Caco-2 (cell line): ENCODE data around the gene ADORA1. TPM values are rescaled to one million over a fixed set of nuclear protein-coding genes. Genes with fewer than 3 reads are reported as not detected.

Source experiments
- Bru-seq: library from RNA; stranded (reverse); fragments of 400-500 nt; gene quantifications from one replicate; lab custom pipeline; 2021; lab: Mats Ljungman, UMichigan
- BruChase-seq, 2 experiments: library from RNA; stranded (reverse); fragments of 400-500 nt; gene quantifications; one replicate each; lab custom pipeline; 2021; lab: Mats Ljungman, UMichigan
- BruUV-seq: library from RNA; stranded (reverse); fragments of 400-500 nt; replicated peaks from 2 replicates; lab custom pipeline; 2021; lab: Mats Ljungman, UMichigan
- CTCF ChIA-PET: fragments of 300-600 bp; sonication (Branson Sonifier 250); formaldehyde crosslinking; loops from one replicate; lab custom pipeline; 2022; ENCODE audit warnings: antibody characterized with exemption; lab: Charles Lee
- POLR2A ChIA-PET: fragments of 300-600 bp; sonication (Branson Sonifier 250); formaldehyde crosslinking; loops from one replicate; lab custom pipeline; 2022; ENCODE audit warnings: antibody characterized with exemption; lab: Charles Lee
- DNase-seq, 2 experiments: peaks; one replicate each; pipeline versions ENCODE4 v3.0.0 to v3.0.0-alpha.2; 2020 to 2022
- H3K27me3 ChIP-seq: replicated peaks from 2 replicates; pipeline ENCODE4 v1.6.0; 2011; ENCODE audit warnings: low read length; ENCODE audit not compliant: control insufficient read depth, insufficient read depth
- H3K36me3 ChIP-seq: 2 replicates; pipeline ENCODE4 v1.5.1; 2011; ENCODE audit warnings: low read length; ENCODE audit not compliant: control insufficient read depth, insufficient read depth
- H3K4me1 ChIP-seq: fragments of 250-450 bp; sonication (Bioruptor Pico); 2 replicates; pipeline ENCODE4 v1.5.1; 2020; ENCODE audit warnings: mild to moderate bottlenecking
- H3K4me3 ChIP-seq: 2 replicates; pipeline ENCODE4 v1.5.1; 2011; ENCODE audit warnings: low read depth, mild to moderate bottlenecking, control low read depth, low read length
- H3K9me3 ChIP-seq: fragments of 250-450 bp; sonication (Bioruptor Pico); 2 replicates; pipeline ENCODE4 v1.5.1; 2020; ENCODE audit warnings: mild to moderate bottlenecking, moderate library complexity
- H3K27ac Mint-ChIP-seq: one replicate; pipeline ENCODE4 v1.8.0; 2022; ENCODE audit warnings: mixed read lengths; ENCODE audit not compliant: unreplicated experiment
- H3K27me3 Mint-ChIP-seq: one replicate; pipeline ENCODE4 v1.8.0; 2022; ENCODE audit warnings: mixed read lengths; ENCODE audit not compliant: insufficient read depth, unreplicated experiment
- H3K36me3 Mint-ChIP-seq: one replicate; pipeline ENCODE4 v1.8.0; 2022; ENCODE audit warnings: mild to moderate bottlenecking, mixed read lengths; ENCODE audit not compliant: insufficient read depth, unreplicated experiment
- H3K4me1 Mint-ChIP-seq: one replicate; pipeline ENCODE4 v1.8.0; 2022; ENCODE audit warnings: low read depth, mixed read lengths; ENCODE audit not compliant: unreplicated experiment
- H3K4me3 Mint-ChIP-seq: one replicate; pipeline ENCODE4 v1.8.0; 2022; ENCODE audit warnings: mild to moderate bottlenecking, moderate library complexity, mixed read lengths; ENCODE audit not compliant: unreplicated experiment
- H3K9me3 Mint-ChIP-seq: one replicate; pipeline ENCODE4 v1.8.0; 2022; ENCODE audit warnings: mixed read lengths; ENCODE audit not compliant: unreplicated experiment
- CTCF ChIP-seq, 2 experiments: fragments of 200-600 bp in 1 of 2; IDR thresholded peaks; 1 replicate in 1 of 2; 2 replicates in 1 of 2; pipeline versions ENCODE4 v1.5.1 to v1.8.0; 2011 to 2022; ENCODE audit warnings: antibody characterized with exemption in 1 of 2, control low read depth in 1 of 2, inconsistent platforms in 1 of 2, low read depth in 1 of 2, low read length in 1 of 2, mild to moderate bottlenecking in 1 of 2, moderate library complexity in 1 of 2; ENCODE audit not compliant: insufficient read depth in 1 of 2, severe bottlenecking in 1 of 2, unreplicated experiment in 1 of 2
- intact Hi-C: fragments of 100-400 bp; cut with micrococcal nuclease; formaldehyde crosslinking; loops from one replicate; pipeline ENCODE4 v1.10.0; 2022; ENCODE audit not compliant: unreplicated experiment
- long read RNA-seq: library from polyadenylated mRNA; stranded (forward); transcript quantifications from one replicate; pipeline ENCODE4 v2.0.0, GENCODE V29; 2022
- total RNA-seq: library from RNA; stranded (reverse); gene quantifications from 2 replicates; pipeline ENCODE4 v1.2.3, GENCODE V29; 2022

The ADORA1 gene
- total RNA-seq (46.0 and 50.4 TPM in 2 replicates), Bru-seq, nascent RNA (percentile 58 among the genes with signal in this experiment), BruChase-seq, experiment 1, labeled RNA remaining after a 2-hour chase (percentile 56 among the genes with signal in this experiment), BruChase-seq, experiment 2, labeled RNA remaining after a 6-hour chase (percentile 51 among the genes with signal in this experiment)
- long read RNA-seq, partial matches to known transcripts = 8 of 13 reads
- long read RNA-seq, other reads (novel, unspliced or antisense) = 1 of 13 reads

DNA sequence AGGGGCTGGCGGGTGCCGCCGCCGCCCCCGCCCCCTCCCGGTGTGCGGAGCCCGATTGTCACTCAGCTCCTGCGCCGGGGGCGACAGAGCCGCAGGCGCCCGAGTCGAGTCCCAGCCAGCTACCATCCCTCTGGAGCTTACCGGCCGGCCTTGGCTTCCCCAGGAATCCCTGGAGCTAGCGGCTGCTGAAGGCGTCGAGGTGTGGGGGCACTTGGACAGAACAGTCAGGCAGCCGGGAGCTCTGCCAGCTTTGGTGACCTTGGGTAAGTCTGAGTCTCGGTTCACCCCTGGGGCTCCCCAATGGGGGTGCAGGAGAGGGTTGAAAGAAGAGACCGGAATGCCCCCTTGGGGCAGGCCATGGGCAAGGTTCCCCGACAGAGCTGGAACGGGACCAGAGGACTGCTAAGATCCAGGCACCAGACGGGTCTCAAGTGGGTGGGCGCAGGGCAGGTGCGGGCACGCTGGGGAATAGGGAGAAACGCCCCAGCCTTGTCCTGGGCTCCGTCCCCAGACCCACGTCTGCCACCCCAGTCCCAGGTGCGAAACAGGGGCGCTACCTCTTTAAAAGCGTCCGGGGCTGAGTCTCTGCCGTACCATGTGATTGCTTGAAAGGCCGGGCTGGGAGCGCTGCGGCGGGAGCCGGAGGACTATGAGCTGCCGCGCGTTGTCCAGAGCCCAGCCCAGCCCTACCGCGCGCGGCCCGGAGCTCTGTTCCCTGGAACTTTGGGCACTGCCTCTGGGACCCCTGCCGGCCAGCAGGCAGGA is at the start of gene ADORA1:
ADORA1 (plus strand) TSS at position 61 of the 765 bp plus-strand sequence. CDS start 1,116 bp downstream, outside the sequence.
- Histone ChIP-seq H3K9me3 (no peaks in the 10 kb centered on the region), H3K36me3 (no peaks in the 10 kb centered on the region), H3K4me1 (peaks cover 16% of the 10 kb centered on the region), H3K4me3 (peak within 1 kb of the TSS; percentile 50), H3K27me3 (no peaks in the 10 kb centered on the region)
- no TSS peak for BruUV-seq
- ChIA-PET POLR2A (interaction anchor here (0.6 to 0.9 kb wide), 5 partner anchors 10 to 163 kb away, joined by 3 to 4 read pairs (median 4); no protein-coding TSS in a partner anchor), CTCF (interaction anchor here (0.5 to 3.3 kb wide), 29 partner anchors 9 to 141 kb away, joined by 3 to 56 read pairs (median 4); partner anchors contain the start of gene TMEM183A)
- peak within 1 kb of the TSS; percentile 84 for H3K4me3 Mint-ChIP-seq
- peaks cover 26% of the 10 kb centered on the region for H3K4me1 Mint-ChIP-seq
- H3K36me3 Mint-ChIP-seq = peaks cover 12% of the 10 kb centered on the region
- no peaks in the 10 kb centered on the region for H3K9me3 Mint-ChIP-seq
- H3K27me3 Mint-ChIP-seq = no peaks in the 10 kb centered on the region
- DNase-seq = peak; percentile 66 to 78
- peak within 1 kb of the TSS; percentile 65 for H3K27ac Mint-ChIP-seq
- peak; percentile 11 to 46 for TF ChIP-seq CTCF (IDR thresholded peaks at IDR 0.05; ENCODE audit: insufficient read depth in 1 of 2, low read depth in 1 of 2, low read length in 1 of 2, severe bottlenecking in 1 of 2, unreplicated experiment in 1 of 2)
- intact Hi-C loops = loop anchor here (1.0 to 5.0 kb wide), 2 partner anchors 10 to 44 kb away; no protein-coding TSS in a partner anchor

- no peaks in the 10 kb centered on the region for H3K4me1 Mint-ChIP-seq
- no peak for DNase-seq
- H3K9me3 Mint-ChIP-seq = no peaks in the 10 kb centered on the region
- H3K36me3 Mint-ChIP-seq = no peaks in the 10 kb centered on the region
- BruUV-seq = no TSS peak
- no peak for TF ChIP-seq CTCF (IDR thresholded peaks at IDR 0.05; ENCODE audit: insufficient read depth in 1 of 2, low read depth in 1 of 2, low read length in 1 of 2, severe bottlenecking in 1 of 2, unreplicated experiment in 1 of 2)
- Histone ChIP-seq H3K27me3 (no peaks in the 10 kb centered on the region), H3K4me1 (no peaks in the 10 kb centered on the region), H3K9me3 (no peaks in the 10 kb centered on the region), H3K4me3 (no peak overlapping the region), H3K36me3 (peaks cover 1% of the 10 kb centered on the region; the same call in 1 of the 2 replicates)
- H3K4me3 Mint-ChIP-seq = no peak overlapping the region
- H3K27ac Mint-ChIP-seq = no peak overlapping the region
- no peaks in the 10 kb centered on the region for H3K27me3 Mint-ChIP-seq
- intact Hi-C loops = no loop called here
- CTCF ChIA-PET = no interaction called here
- POLR2A ChIA-PET = no interaction called here
These were observed 49.6 kb upstream of the ADORA1 start for GRCh38 chr1:203077956-203078355.

GRCh38 chr1:203078478-203078877 is 49.0 kb upstream of the ADORA1 start:
- BruUV-seq = no TSS peak
- H3K9me3 ChIP-seq = no peaks in the 10 kb centered on the region
- H3K4me3 ChIP-seq = no peak overlapping the region
- Mint-ChIP-seq H3K4me1 (no peaks in the 10 kb centered on the region), H3K27me3 (no peaks in the 10 kb centered on the region), H3K36me3 (no peaks in the 10 kb centered on the region), H3K4me3 (no peak overlapping the region), H3K27ac (no peak overlapping the region), H3K9me3 (no peaks in the 10 kb centered on the region)
- POLR2A ChIA-PET = no interaction called here
- H3K4me1 ChIP-seq = no peaks in the 10 kb centered on the region
- intact Hi-C loops = no loop called here
- peaks cover 1% of the 10 kb centered on the region; the same call in 1 of the 2 replicates for H3K36me3 ChIP-seq
- DNase-seq = no peak
- CTCF ChIA-PET = no interaction called here
- no peak for TF ChIP-seq CTCF (IDR thresholded peaks at IDR 0.05; ENCODE audit: insufficient read depth in 1 of 2, low read depth in 1 of 2, low read length in 1 of 2, severe bottlenecking in 1 of 2, unreplicated experiment in 1 of 2)
- H3K27me3 ChIP-seq = no peaks in the 10 kb centered on the region
